OCI-LY3 (cell line): Measurements from ENCODE around the gene TRAF3.

Experiments used
- CTCF ChIP-seq: fragments of 200-600, 300-600 bp; sonication (generic); IDR thresholded peaks from 2 replicates; pipeline ENCODE4 v1.5.1; 2014; ENCODE audit warnings: antibody characterized with exemption, low read length, low read depth
- EZH2phosphoT487 ChIP-seq: fragments of 200-600 bp; shearing (Covaris generic); IDR thresholded peaks from 2 replicates; pipeline ENCODE4 v1.6.1; 2018; ENCODE audit warnings: antibody characterized with exemption, mixed run types, low read depth

- no peak for TF ChIP-seq CTCF
- TF ChIP-seq EZH2phosphoT487: no peak
Measured at GRCh38 chr14:102751088-102751487, 26.2 kb upstream of the TRAF3 start.
